Trophoblast cell (in vitro differentiated cells and primary cell): Measurements from ENCODE around the gene C1QA.
A peak's percentile ranks its signal among the peaks of the same experiment; 100 is the strongest.

Source experiments
- DNase-seq, 2 donors: peaks; one replicate each; pipeline ENCODE4 v3.0.0-alpha.2; 2016
- H2AFZ ChIP-seq: 2 replicates; pipeline ENCODE4 v1.6.1; 2013; ENCODE audit warnings: low read length, moderate library complexity, mild to moderate bottlenecking; ENCODE audit not compliant: insufficient read depth, poor library complexity
- H2AK5ac ChIP-seq: 2 replicates; pipeline ENCODE4 v1.6.1; 2013; ENCODE audit warnings: mild to moderate bottlenecking, low read length
- H2BK120ac ChIP-seq: 2 replicates; pipeline ENCODE4 v1.6.1; 2013; ENCODE audit warnings: low read length, mild to moderate bottlenecking, moderate library complexity; ENCODE audit not compliant: insufficient read depth, poor library complexity
- H2BK12ac ChIP-seq: 2 replicates; pipeline ENCODE4 v1.6.1; 2013; ENCODE audit warnings: mild to moderate bottlenecking, low read length, moderate library complexity
- H2BK5ac ChIP-seq: 2 replicates; pipeline ENCODE4 v1.6.1; 2013; ENCODE audit warnings: low read length, low read depth, moderate library complexity, mild to moderate bottlenecking; ENCODE audit not compliant: poor library complexity
- H3K14ac ChIP-seq: 2 replicates; pipeline ENCODE4 v1.6.1; 2013; ENCODE audit warnings: mild to moderate bottlenecking, low read length
- H3K18ac ChIP-seq: 2 replicates; pipeline ENCODE4 v1.6.1; 2013; ENCODE audit warnings: mild to moderate bottlenecking, low read length
- H3K23ac ChIP-seq: 2 replicates; pipeline ENCODE4 v1.6.1; 2013; ENCODE audit warnings: low read length
- H3K27ac ChIP-seq: 2 replicates; pipeline ENCODE4 v1.5.1; 2013; ENCODE audit warnings: low read depth, mild to moderate bottlenecking, inconsistent platforms, low read length, moderate library complexity
- H3K27me3 ChIP-seq: 2 replicates; pipeline ENCODE4 v1.6.1; 2013; ENCODE audit warnings: inconsistent platforms, mild to moderate bottlenecking, low read length, moderate library complexity; ENCODE audit not compliant: insufficient read depth
- H3K36me3 ChIP-seq, 2 experiments: 1 replicate in 1 of 2; 2 replicates in 1 of 2; pipeline ENCODE4 v1.6.1; 2013; ENCODE audit warnings: low read length in 2 of 2, mild to moderate bottlenecking in 2 of 2, moderate library complexity in 1 of 2; ENCODE audit not compliant: insufficient read depth in 2 of 2, control insufficient read depth in 1 of 2
- H3K4ac ChIP-seq: 2 replicates; pipeline ENCODE4 v1.6.1; 2013; ENCODE audit warnings: low read depth, mild to moderate bottlenecking, low read length, moderate library complexity
- H3K4me1 ChIP-seq, 2 experiments: 1 replicate in 1 of 2; 2 replicates in 1 of 2; pipeline ENCODE4 v1.6.1; 2013; ENCODE audit warnings: low read length in 2 of 2, mild to moderate bottlenecking in 2 of 2, moderate library complexity in 1 of 2; ENCODE audit not compliant: insufficient read depth in 2 of 2, control insufficient read depth in 1 of 2
- H3K4me2 ChIP-seq: 2 replicates; pipeline ENCODE4 v1.6.1; 2013; ENCODE audit warnings: inconsistent platforms, mild to moderate bottlenecking, low read length, moderate library complexity
- H3K4me3 ChIP-seq: 2 replicates; pipeline ENCODE4 v1.5.1; 2013; ENCODE audit warnings: mild to moderate bottlenecking, low read depth, low read length, inconsistent platforms
- H3K79me1 ChIP-seq: one replicate; pipeline ENCODE4 v1.6.1; 2013; ENCODE audit warnings: low read length
- H3K79me2 ChIP-seq: 2 replicates; pipeline ENCODE4 v1.6.1; 2013; ENCODE audit warnings: low read length, mild to moderate bottlenecking; ENCODE audit not compliant: control insufficient read depth, insufficient read depth, poor library complexity
- H3K9ac ChIP-seq: 2 replicates; pipeline ENCODE4 v1.6.1; 2013; ENCODE audit warnings: mild to moderate bottlenecking, low read length
- H3K9me3 ChIP-seq: 2 replicates; pipeline ENCODE4 v1.6.1; 2013; ENCODE audit warnings: low read depth, mild to moderate bottlenecking, control low read depth, inconsistent platforms, low read length; ENCODE audit not compliant: insufficient read depth
- H4K12ac ChIP-seq: 2 replicates; pipeline ENCODE4 v1.6.1; 2013; ENCODE audit warnings: low read depth, mild to moderate bottlenecking, low read length, moderate library complexity
- H4K8ac ChIP-seq: 2 replicates; pipeline ENCODE4 v1.6.1; 2013; ENCODE audit warnings: low read depth, mild to moderate bottlenecking, low read length, moderate library complexity
- H4K91ac ChIP-seq: one replicate; pipeline ENCODE4 v1.6.1; 2013; ENCODE audit warnings: low read depth, mild to moderate bottlenecking, low read length, moderate library complexity
- WGBS: extraction: QIAGEN DNeasy Blood & Tissue Kit; methylation state at CpG from one replicate; pipeline ENCODE4 v1.1.7; 2013; ENCODE audit warnings: missing lambda C conversion rate; ENCODE audit not compliant: insufficient read length, insufficient coverage; ENCODE audit errors: extremely low coverage; 5-methylcytosine and 5-hydroxymethylcytosine counted together

C1QA gene

DNA sequence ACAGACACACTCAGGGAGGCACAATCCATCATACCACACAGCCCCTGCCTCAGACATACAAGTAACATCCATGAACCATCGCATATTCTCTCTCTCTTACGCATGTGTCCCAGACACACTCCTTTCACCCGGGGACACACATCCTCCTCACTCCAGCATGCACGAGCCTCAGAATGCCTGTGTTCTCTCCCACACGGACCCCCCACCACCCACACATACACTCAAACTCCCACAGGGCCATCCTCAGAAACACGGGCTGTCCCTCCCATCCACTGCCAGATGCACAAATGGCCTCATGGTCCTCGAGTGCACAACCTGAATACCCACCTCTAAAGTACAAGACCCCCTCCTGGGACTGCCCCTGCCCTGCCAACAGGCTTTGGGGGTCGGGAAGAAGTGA is 4.8 kb downstream of the C1QA start:
- Histone ChIP-seq H3K36me3 (no peaks in the 10 kb centered on the region), H2BK5ac (no peak overlapping the region), H3K4me1 (peaks cover 7 to 11% of the 10 kb centered on the region in 2 experiments), H3K79me2 (no peaks in the 10 kb centered on the region), H3K18ac (no peak overlapping the region), H3K9me3 (peaks cover 3% of the 10 kb centered on the region), H3K4me3 (no peak overlapping the region), H3K27ac (no peak overlapping the region), H3K27me3 (no peaks in the 10 kb centered on the region), H3K14ac (no peak overlapping the region), H4K91ac (no peak overlapping the region), H2BK12ac (no peak overlapping the region), H3K79me1 (no peaks in the 10 kb centered on the region), H2AK5ac (peak overlapping the region; percentile 38), H2AFZ (no peak overlapping the region), H4K8ac (no peak overlapping the region), H3K9ac (no peak overlapping the region), H2BK120ac (no peak overlapping the region), H3K4me2 (no peak overlapping the region), H3K4ac (no peak overlapping the region), H3K23ac (no peak overlapping the region), H4K12ac (no peak overlapping the region)
- no peak for DNase-seq
- WGBS: no CpG with 5 or more reads among the region's 8 CpGs

DNA sequence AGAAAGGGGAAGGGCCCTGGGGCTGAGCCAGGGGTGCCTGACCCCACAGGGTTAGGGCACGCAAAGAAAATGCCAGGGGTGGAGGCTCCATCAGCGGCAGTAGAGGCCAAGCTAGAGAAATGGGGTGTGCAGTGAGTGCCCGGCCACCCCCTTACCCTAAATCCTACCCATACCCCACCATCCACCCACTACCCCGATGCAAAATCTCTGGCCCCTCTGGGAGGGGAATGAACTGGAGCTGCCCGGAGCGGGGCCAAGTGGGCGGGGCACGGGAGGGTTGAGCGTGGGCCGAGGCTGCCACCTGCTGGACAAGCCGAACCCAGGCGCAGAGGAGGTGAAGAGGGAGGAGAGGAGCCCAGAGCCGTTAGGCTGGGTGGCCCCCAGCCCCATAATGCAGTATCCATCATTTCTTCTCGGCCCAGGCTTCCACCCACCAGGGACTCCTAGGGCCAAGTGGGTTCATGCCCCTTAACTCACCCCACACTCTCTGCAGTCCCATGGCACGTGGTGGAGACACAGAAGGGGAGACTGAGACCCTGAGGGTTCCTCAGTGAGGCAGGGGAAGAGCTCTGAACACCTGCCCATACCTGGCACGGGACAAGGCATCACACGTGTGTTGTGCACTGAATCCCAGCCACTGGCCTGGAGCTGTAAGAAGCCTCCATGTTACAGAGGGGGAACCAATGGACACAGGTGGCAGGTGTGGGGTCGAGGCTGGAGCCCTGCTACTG is 5.6 kb downstream of the C1QA start:
- Histone ChIP-seq H4K12ac (no peak overlapping the region), H4K8ac (no peak overlapping the region), H3K79me1 (no peaks in the 10 kb centered on the region), H3K4me2 (no peak overlapping the region), H3K9ac (no peak overlapping the region), H3K79me2 (no peaks in the 10 kb centered on the region), H2BK12ac (no peak overlapping the region), H4K91ac (no peak overlapping the region), H2BK5ac (no peak overlapping the region), H3K4me1 (peaks cover 7 to 11% of the 10 kb centered on the region in 2 experiments), H3K27ac (no peak overlapping the region), H3K27me3 (no peaks in the 10 kb centered on the region), H2AK5ac (no peak overlapping the region), H2BK120ac (no peak overlapping the region), H3K9me3 (peaks cover 3% of the 10 kb centered on the region), H3K4me3 (no peak overlapping the region), H3K18ac (no peak overlapping the region), H2AFZ (no peak overlapping the region), H3K23ac (no peak overlapping the region), H3K36me3 (no peaks in the 10 kb centered on the region), H3K4ac (no peak overlapping the region), H3K14ac (no peak overlapping the region)
- peak; percentile 41 to 78 for DNase-seq
- WGBS: no CpG with 5 or more reads among the region's 18 CpGs

DNA sequence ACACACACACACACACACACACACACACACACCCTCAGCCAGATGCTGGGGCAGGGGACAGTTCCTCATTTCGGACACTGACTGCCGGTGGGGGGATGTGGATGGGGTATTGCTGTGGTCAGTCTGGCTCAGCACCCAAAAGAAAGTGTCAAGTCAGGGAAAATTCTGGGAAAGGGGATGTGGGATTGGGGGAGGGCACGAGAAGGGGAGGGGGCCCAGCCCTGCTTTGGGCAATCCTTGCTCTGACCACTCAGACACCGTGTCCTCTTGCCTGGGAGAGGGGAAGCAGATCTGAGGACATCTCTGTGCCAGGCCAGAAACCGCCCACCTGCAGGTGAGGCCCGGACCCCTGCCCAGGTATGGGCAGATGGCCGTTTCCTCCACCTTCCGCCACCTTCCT is 7.0 kb downstream of the C1QA start, which contains the start of gene C1QC:
Gene C1QC, plus strand, starts transcription at position 253 of the 400 bp plus-strand sequence. CDS start 391 bp downstream, outside the sequence.
- H3K23ac ChIP-seq: no peak within 1 kb of the TSS
- H4K8ac ChIP-seq: no peak within 1 kb of the TSS
- peaks cover 7 to 11% of the 10 kb centered on the region in 2 experiments for H3K4me1 ChIP-seq
- no peak within 1 kb of the TSS for H2BK12ac ChIP-seq
- H3K14ac ChIP-seq: no peak within 1 kb of the TSS
- no peak for DNase-seq
- H3K9ac ChIP-seq: no peak within 1 kb of the TSS
- H2AK5ac ChIP-seq: no peak within 1 kb of the TSS
- no peak within 1 kb of the TSS for H4K91ac ChIP-seq
- no peaks in the 10 kb centered on the region for H3K79me1 ChIP-seq
- H3K4me3 ChIP-seq: no peak within 1 kb of the TSS
- H2AFZ ChIP-seq: no peak within 1 kb of the TSS
- H4K12ac ChIP-seq: no peak within 1 kb of the TSS
- H2BK5ac ChIP-seq: no peak within 1 kb of the TSS
- H2BK120ac ChIP-seq: no peak within 1 kb of the TSS
- H3K9me3 ChIP-seq: peaks cover 3% of the 10 kb centered on the region
- no peaks in the 10 kb centered on the region for H3K79me2 ChIP-seq
- H3K27ac ChIP-seq: no peak within 1 kb of the TSS
- H3K36me3 ChIP-seq: no peaks in the 10 kb centered on the region
- WGBS: no CpG with 5 or more reads among the region's 8 CpGs
- H3K4ac ChIP-seq: no peak within 1 kb of the TSS
- no peak within 1 kb of the TSS for H3K4me2 ChIP-seq
- no peak within 1 kb of the TSS for H3K18ac ChIP-seq
- H3K27me3 ChIP-seq: no peaks in the 10 kb centered on the region

DNA sequence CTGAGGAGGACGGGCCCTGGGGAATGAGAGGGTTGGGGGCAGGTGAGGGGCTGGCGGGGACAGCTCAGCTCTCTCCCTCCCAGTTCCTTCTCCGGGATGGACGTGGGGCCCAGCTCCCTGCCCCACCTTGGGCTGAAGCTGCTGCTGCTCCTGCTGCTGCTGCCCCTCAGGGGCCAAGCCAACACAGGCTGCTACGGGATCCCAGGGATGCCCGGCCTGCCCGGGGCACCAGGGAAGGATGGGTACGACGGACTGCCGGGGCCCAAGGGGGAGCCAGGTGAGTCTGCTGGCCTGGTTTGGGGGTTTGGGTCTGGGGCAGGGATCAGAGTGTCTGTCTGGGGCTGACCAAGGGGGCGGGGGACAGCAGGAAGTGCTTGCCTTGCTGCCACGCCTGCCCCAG is 7.5 kb downstream of the C1QA start:
- Histone ChIP-seq H3K4me1 (peaks cover 7 to 11% of the 10 kb centered on the region in 2 experiments), H3K9me3 (peaks cover 3% of the 10 kb centered on the region), H2AFZ (no peak overlapping the region), H4K8ac (no peak overlapping the region), H3K23ac (no peak overlapping the region), H2AK5ac (no peak overlapping the region), H2BK12ac (no peak overlapping the region), H3K4me3 (no peak overlapping the region), H2BK5ac (no peak overlapping the region), H4K12ac (no peak overlapping the region), H2BK120ac (no peak overlapping the region), H3K18ac (no peak overlapping the region), H3K27me3 (no peaks in the 10 kb centered on the region), H4K91ac (no peak overlapping the region), H3K14ac (no peak overlapping the region), H3K9ac (no peak overlapping the region), H3K79me2 (no peaks in the 10 kb centered on the region), H3K27ac (no peak overlapping the region), H3K79me1 (no peaks in the 10 kb centered on the region), H3K36me3 (no peaks in the 10 kb centered on the region), H3K4ac (no peak overlapping the region), H3K4me2 (no peak overlapping the region)
- no peak for DNase-seq
- WGBS: no CpG with 5 or more reads among the region's 12 CpGs
